CD14-positive monocyte (primary cell): ENCODE measurements around the gene CPB1. TPM values are rescaled to one million over a fixed set of nuclear protein-coding genes. Genes with fewer than 3 reads are reported as not detected.

Experiments
- DNase-seq, 3 donors: peaks; one replicate each; pipeline ENCODE4 v3.0.0-alpha.2; 2011 to 2022
- H2AFZ ChIP-seq: 2 replicates; pipeline ENCODE4 v1.6.0; 2012; ENCODE audit warnings: mild to moderate bottlenecking, low read depth, low read length, inconsistent platforms; ENCODE audit not compliant: insufficient read depth, poor library complexity, severe bottlenecking
- H3K27ac ChIP-seq, 2 donors: 1 replicate in 1 of 2; 2 replicates in 1 of 2; pipeline ENCODE4 v1.5.1; 2012 to 2013; ENCODE audit warnings: low read length in 2 of 2, control low read depth in 1 of 2, inconsistent platforms in 1 of 2, low read depth in 1 of 2, mild to moderate bottlenecking in 1 of 2
- H3K27me3 ChIP-seq, 2 donors: one replicate each; pipeline versions ENCODE4 v1.6.0 to v1.6.1; 2011 to 2013; ENCODE audit warnings: low read length in 2 of 2; ENCODE audit not compliant: control insufficient read depth in 2 of 2, insufficient read depth in 2 of 2
- H3K36me3 ChIP-seq, 2 donors: replicated peaks in 1 of 2; 1 replicate in 1 of 2; 2 replicates in 1 of 2; pipeline versions ENCODE4 v1.5.1 to v1.6.1; 2012 to 2013; ENCODE audit warnings: low read length in 2 of 2, control low read depth in 1 of 2, inconsistent platforms in 1 of 2, mild to moderate bottlenecking in 1 of 2; ENCODE audit not compliant: insufficient read depth in 2 of 2, control insufficient read depth in 1 of 2
- H3K4me1 ChIP-seq, 2 donors: 1 replicate in 1 of 2; 2 replicates in 1 of 2; pipeline versions ENCODE4 v1.5.1 to v1.6.1; 2012 to 2013; ENCODE audit warnings: low read length in 2 of 2, control low read depth in 1 of 2, inconsistent platforms in 1 of 2, mild to moderate bottlenecking in 1 of 2, moderate library complexity in 1 of 2; ENCODE audit not compliant: insufficient read depth in 2 of 2, control insufficient read depth in 1 of 2
- H3K4me2 ChIP-seq: replicated peaks from 2 replicates; pipeline ENCODE3; 2012; ENCODE audit warnings: low read length, moderate library complexity, mild to moderate bottlenecking; ENCODE audit not compliant: poor library complexity, severe bottlenecking; ENCODE audit errors: extremely low read depth
- H3K4me3 ChIP-seq, 3 experiments: fragments of 200-600 bp in 1 of 3; sonication (generic) in 1 of 3; replicated peaks in 1 of 3; 1 replicate in 2 of 3; 2 replicates in 1 of 3; pipeline ENCODE4 v1.5.1; 2011 to 2013; ENCODE audit warnings: low read length in 3 of 3, mild to moderate bottlenecking in 3 of 3, control low read depth in 2 of 3, low read depth in 2 of 3, inconsistent platforms in 1 of 3, moderate library complexity in 1 of 3
- H3K79me2 ChIP-seq: 2 replicates; pipeline ENCODE4 v1.6.0; 2012; ENCODE audit warnings: mild to moderate bottlenecking, control low read depth, inconsistent platforms, low read length, moderate library complexity; ENCODE audit not compliant: insufficient read depth
- H3K9ac ChIP-seq: 2 replicates; pipeline ENCODE4 v1.6.0; 2017; ENCODE audit warnings: low read length, mild to moderate bottlenecking; ENCODE audit not compliant: insufficient read depth, poor library complexity, severe bottlenecking
- H3K9me3 ChIP-seq, 2 donors: replicated peaks in 1 of 2; 1 replicate in 1 of 2; 2 replicates in 1 of 2; pipeline versions ENCODE4 v1.5.1 to v1.6.1; 2012 to 2013; ENCODE audit warnings: low read length in 2 of 2, control low read depth in 1 of 2; ENCODE audit not compliant: control insufficient read depth in 1 of 2, insufficient read depth in 1 of 2
- H4K20me1 ChIP-seq: 2 replicates; pipeline ENCODE4 v1.6.0; 2012; ENCODE audit warnings: mild to moderate bottlenecking, low read length, control low read depth, moderate library complexity; ENCODE audit not compliant: insufficient read depth
- H3K27ac Mint-ChIP-seq, 7 donors: one replicate each; pipeline ENCODE4 v1.8.0; 2020; ENCODE audit warnings: mild to moderate bottlenecking in 7 of 7, mixed read lengths in 7 of 7, moderate library complexity in 6 of 7, inconsistent platforms in 2 of 7
- H3K27me3 Mint-ChIP-seq, 3 donors: one replicate each; pipeline ENCODE4 v1.8.0; 2021 to 2022; ENCODE audit warnings: low read depth in 3 of 3, mild to moderate bottlenecking in 3 of 3, mixed read lengths in 3 of 3, moderate library complexity in 3 of 3, inconsistent platforms in 1 of 3
- H3K36me3 Mint-ChIP-seq, 2 donors: one replicate each; pipeline ENCODE4 v1.8.0; 2020; ENCODE audit warnings: mixed read lengths in 2 of 2, inconsistent platforms in 1 of 2, mild to moderate bottlenecking in 1 of 2
- H3K4me1 Mint-ChIP-seq: one replicate; pipeline ENCODE4 v1.8.0; 2020; ENCODE audit warnings: mild to moderate bottlenecking, mixed read lengths
- H3K4me3 Mint-ChIP-seq, 2 donors: one replicate each; pipeline ENCODE4 v1.8.0; 2020; ENCODE audit warnings: mild to moderate bottlenecking in 2 of 2, mixed read lengths in 2 of 2, moderate library complexity in 1 of 2
- H3K9me3 Mint-ChIP-seq, 7 donors: one replicate each; pipeline ENCODE4 v1.8.0; 2020 to 2022; ENCODE audit warnings: mixed read lengths in 7 of 7, mild to moderate bottlenecking in 6 of 7, moderate library complexity in 6 of 7, inconsistent platforms in 2 of 7
- WGBS: methylation state at CpG from one replicate; pipeline ENCODE4 v1.1.5; 2013; ENCODE audit warnings: missing lambda C conversion rate; ENCODE audit not compliant: insufficient coverage; 5-methylcytosine and 5-hydroxymethylcytosine counted together
- intact Hi-C, 2 donors: fragments of 100-400 bp; cut with micrococcal nuclease; formaldehyde crosslinking; loops; one replicate each; pipeline versions ENCODE4 v1.15.0 to v1.15.1; 2023
- polyA plus RNA-seq, 3 donors: library from polyadenylated mRNA; depleted of rRNA in 1 of 3; unstranded in 2 of 3; stranded (reverse) in 1 of 3; fragments of 300-500 nt in 2 of 3; fragments of >200 nt in 1 of 3; fragmentation: Illumina TruSeq in 2 of 3; gene quantifications; 1 replicate in 2 of 3; 2 replicates in 1 of 3; pipeline ENCODE4 v1.2.3, GENCODE V29; 2012 to 2021
- TF ChIP-seq, protein P1 (sequence below): fragments of 200-600 bp; IDR thresholded peaks from one replicate; pipeline ENCODE4 v1.8.0; 2022; ENCODE audit warnings: antibody characterized with exemption, mild to moderate bottlenecking

CPB1 gene
- polyA plus RNA-seq, 3 donors: not detected

GRCh38 chr3:148790851-148791735, 36.5 kb upstream of the CPB1 start:
- peak in 1 of 3 donors; percentile 10 for DNase-seq
- no peak overlapping the region for H3K4me3 Mint-ChIP-seq
- Histone ChIP-seq H3K79me2 (no peaks in the 10 kb centered on the region), H3K9me3 (no peaks in the 10 kb centered on the region), H3K4me2 (no peak overlapping the region), H3K4me1 (no peaks in the 10 kb centered on the region), H3K4me3 (no peak overlapping the region), H2AFZ (no peak overlapping the region), H4K20me1 (no peaks in the 10 kb centered on the region), H3K9ac (no peak overlapping the region), H3K27me3 (no peaks in the 10 kb centered on the region), H3K27ac (no peak overlapping the region), H3K36me3 (no peaks in the 10 kb centered on the region)
- H3K36me3 Mint-ChIP-seq: no peaks in the 10 kb centered on the region
- TF ChIP-seq, protein P1, sequence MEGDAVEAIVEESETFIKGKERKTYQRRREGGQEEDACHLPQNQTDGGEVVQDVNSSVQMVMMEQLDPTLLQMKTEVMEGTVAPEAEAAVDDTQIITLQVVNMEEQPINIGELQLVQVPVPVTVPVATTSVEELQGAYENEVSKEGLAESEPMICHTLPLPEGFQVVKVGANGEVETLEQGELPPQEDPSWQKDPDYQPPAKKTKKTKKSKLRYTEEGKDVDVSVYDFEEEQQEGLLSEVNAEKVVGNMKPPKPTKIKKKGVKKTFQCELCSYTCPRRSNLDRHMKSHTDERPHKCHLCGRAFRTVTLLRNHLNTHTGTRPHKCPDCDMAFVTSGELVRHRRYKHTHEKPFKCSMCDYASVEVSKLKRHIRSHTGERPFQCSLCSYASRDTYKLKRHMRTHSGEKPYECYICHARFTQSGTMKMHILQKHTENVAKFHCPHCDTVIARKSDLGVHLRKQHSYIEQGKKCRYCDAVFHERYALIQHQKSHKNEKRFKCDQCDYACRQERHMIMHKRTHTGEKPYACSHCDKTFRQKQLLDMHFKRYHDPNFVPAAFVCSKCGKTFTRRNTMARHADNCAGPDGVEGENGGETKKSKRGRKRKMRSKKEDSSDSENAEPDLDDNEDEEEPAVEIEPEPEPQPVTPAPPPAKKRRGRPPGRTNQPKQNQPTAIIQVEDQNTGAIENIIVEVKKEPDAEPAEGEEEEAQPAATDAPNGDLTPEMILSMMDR: no peak
- intact Hi-C loops: no loop called here
- H3K4me1 Mint-ChIP-seq: no peaks in the 10 kb centered on the region
- no peaks in the 10 kb centered on the region for H3K9me3 Mint-ChIP-seq
- no peak overlapping the region for H3K27ac Mint-ChIP-seq
- peaks cover 0 to 3% (median 1%) of the 10 kb centered on the region in 3 donors for H3K27me3 Mint-ChIP-seq
- 96% methylated on average over 3 of the region's 6 CpGs for WGBS

GRCh38 chr3:148791920-148792319, 35.7 kb upstream of the CPB1 start:
- Mint-ChIP-seq H3K27me3 (peaks cover 0 to 6% (median 1%) of the 10 kb centered on the region in 3 donors), H3K27ac (no peak overlapping the region), H3K4me3 (no peak overlapping the region), H3K4me1 (no peaks in the 10 kb centered on the region), H3K9me3 (no peaks in the 10 kb centered on the region), H3K36me3 (no peaks in the 10 kb centered on the region)
- Histone ChIP-seq H3K4me2 (no peak overlapping the region), H3K36me3 (no peaks in the 10 kb centered on the region), H3K9me3 (no peaks in the 10 kb centered on the region), H2AFZ (no peak overlapping the region), H3K9ac (no peak overlapping the region), H3K27me3 (no peaks in the 10 kb centered on the region), H3K79me2 (no peaks in the 10 kb centered on the region), H3K4me1 (no peaks in the 10 kb centered on the region), H4K20me1 (no peaks in the 10 kb centered on the region), H3K27ac (no peak overlapping the region), H3K4me3 (no peak overlapping the region)
- no peak for DNase-seq
- TF ChIP-seq, protein P1: no peak
- intact Hi-C loops: no loop called here
- no CpG with 5 or more reads among the region's 1 CpG for WGBS
